ENCODE results near the gene FAM186B.

FAM186B gene

GRCh38 chr12:49568442-49569162 lies 36.8 kb downstream of the FAM186B start:
- H3K4me3 ChIP-seq (ENCODE audit: severe bottlenecking) = peak overlapping the region; percentile 93
- no peaks in the 10 kb centered on the region for H3K27me3 ChIP-seq (ENCODE audit: insufficient read depth, poor library complexity, severe bottlenecking)
- no peak for TF ChIP-seq CTCF (IDR thresholded peaks at IDR 0.05; ENCODE audit: poor library complexity, severe bottlenecking)
- peak overlapping the region; percentile 68 for H3K27ac ChIP-seq (ENCODE audit: poor library complexity, severe bottlenecking)
- H3K4me1 ChIP-seq (ENCODE audit: insufficient read depth, poor library complexity, severe bottlenecking) = peaks cover 3% of the 10 kb centered on the region
- H3K9me3 ChIP-seq (ENCODE audit: severe bottlenecking) = no peaks in the 10 kb centered on the region
- H3K36me3 ChIP-seq (ENCODE audit: low read depth) = peaks cover 25% of the 10 kb centered on the region
- ATAC-seq (ENCODE audit: low read depth) = peak; percentile 46; the same call in 2 of the 3 replicates
- no peak for DNase-seq (ENCODE audit: low spot score)

GRCh38 chr12:49567611-49568441 lies 37.6 kb downstream of the FAM186B start, which contains the start of gene MCRS1:
Gene MCRS1, minus strand, starts transcription at chr12:49568142. Its CDS starts 1,411 bp downstream, at chr12:49566731.
- ATAC-seq (ENCODE audit: low read depth) = peak; percentile 81
- peak; percentile 87 for DNase-seq (ENCODE audit: low spot score)
- Histone ChIP-seq H3K36me3 (ENCODE audit: low read depth) (peaks cover 29% of the 10 kb centered on the region), H3K9me3 (ENCODE audit: severe bottlenecking) (no peaks in the 10 kb centered on the region), H3K27me3 (ENCODE audit: insufficient read depth, poor library complexity, severe bottlenecking) (no peaks in the 10 kb centered on the region), H3K27ac (ENCODE audit: poor library complexity, severe bottlenecking) (peak within 1 kb of the TSS; percentile 68), H3K4me1 (ENCODE audit: insufficient read depth, poor library complexity, severe bottlenecking) (peaks cover 3% of the 10 kb centered on the region), H3K4me3 (ENCODE audit: severe bottlenecking) (peak within 1 kb of the TSS; percentile 93)
- no peak for TF ChIP-seq CTCF (IDR thresholded peaks at IDR 0.05; ENCODE audit: poor library complexity, severe bottlenecking)

GRCh38 chr12:49567302-49567610 lies 38.2 kb downstream of the FAM186B start:
- H3K9me3 ChIP-seq (ENCODE audit: severe bottlenecking) = no peaks in the 10 kb centered on the region
- peak overlapping the region; percentile 93 for H3K4me3 ChIP-seq (ENCODE audit: severe bottlenecking)
- H3K4me1 ChIP-seq (ENCODE audit: insufficient read depth, poor library complexity, severe bottlenecking) = peaks cover 3% of the 10 kb centered on the region
- H3K36me3 ChIP-seq (ENCODE audit: low read depth) = peaks cover 35% of the 10 kb centered on the region
- no peaks in the 10 kb centered on the region for H3K27me3 ChIP-seq (ENCODE audit: insufficient read depth, poor library complexity, severe bottlenecking)
- DNase-seq (ENCODE audit: low spot score) = no peak
- peak overlapping the region; percentile 68 for H3K27ac ChIP-seq (ENCODE audit: poor library complexity, severe bottlenecking)
- no peak for TF ChIP-seq CTCF (IDR thresholded peaks at IDR 0.05; ENCODE audit: poor library complexity, severe bottlenecking)
- ATAC-seq (ENCODE audit: low read depth) = no peak

GRCh38 chr12:49566361-49566760 lies 39.1 kb downstream of the FAM186B start:
- Histone ChIP-seq H3K4me1 (ENCODE audit: insufficient read depth, poor library complexity, severe bottlenecking) (peaks cover 3% of the 10 kb centered on the region), H3K27ac (ENCODE audit: poor library complexity, severe bottlenecking) (no peak overlapping the region), H3K36me3 (ENCODE audit: low read depth) (peaks cover 42% of the 10 kb centered on the region), H3K4me3 (ENCODE audit: severe bottlenecking) (no peak overlapping the region), H3K9me3 (ENCODE audit: severe bottlenecking) (no peaks in the 10 kb centered on the region), H3K27me3 (ENCODE audit: insufficient read depth, poor library complexity, severe bottlenecking) (no peaks in the 10 kb centered on the region)
- TF ChIP-seq CTCF (IDR thresholded peaks at IDR 0.05; ENCODE audit: poor library complexity, severe bottlenecking) = no peak
- DNase-seq (ENCODE audit: low spot score) = no peak
- no peak for ATAC-seq (ENCODE audit: low read depth)
